Naive thymus-derived CD8-positive, alpha-beta T cell (primary cell): ENCODE data around the gene ACSL6. TPM values are rescaled to one million over a fixed set of nuclear protein-coding genes. Genes with fewer than 3 reads are reported as not detected.

ENCODE experiments used
- ATAC-seq, 2 donors: fragments of 150-1000 bp; cut with Tn5 transposase in 1 of 2; sonication (Bioruptor Pico), chemical (Tn5 transposase) in 1 of 2; 1 replicate in 1 of 2; 2 replicates in 1 of 2; pipeline ENCODE4 v1.10.0; 2021; ENCODE audit warnings: mild to moderate bottlenecking in 2 of 2, moderate library complexity in 2 of 2
- POLR2A ChIA-PET: fragments of 350-600 bp; sonication (Branson Sonifier 250); formaldehyde crosslinking; loops from one replicate; lab custom pipeline; 2021; ENCODE audit warnings: antibody characterized with exemption; lab: Charles Lee
- DNase-seq, 10 donors: peaks; one replicate each; pipeline versions ENCODE4 v3.0.0 to v3.0.0-alpha.2; 2020 to 2022
- H3K27ac Mint-ChIP-seq, 10 donors: one replicate each; pipeline ENCODE4 v1.8.0; 2020 to 2022; ENCODE audit warnings: mild to moderate bottlenecking in 10 of 10, mixed read lengths in 10 of 10, moderate library complexity in 4 of 10, inconsistent platforms in 1 of 10
- H3K27me3 Mint-ChIP-seq, 5 donors: one replicate each; pipeline ENCODE4 v1.8.0; 2021 to 2022; ENCODE audit warnings: mixed read lengths in 5 of 5
- H3K36me3 Mint-ChIP-seq, 3 donors: one replicate each; pipeline ENCODE4 v1.8.0; 2020 to 2022; ENCODE audit warnings: mixed read lengths in 3 of 3, mild to moderate bottlenecking in 2 of 3, inconsistent platforms in 1 of 3
- H3K4me1 Mint-ChIP-seq, 4 donors: one replicate each; pipeline ENCODE4 v1.8.0; 2021 to 2022; ENCODE audit warnings: mixed read lengths in 4 of 4
- H3K4me3 Mint-ChIP-seq, 10 donors: one replicate each; pipeline ENCODE4 v1.8.0; 2020 to 2022; ENCODE audit warnings: mild to moderate bottlenecking in 10 of 10, mixed read lengths in 10 of 10, moderate library complexity in 6 of 10, inconsistent platforms in 1 of 10
- H3K9me3 Mint-ChIP-seq, 9 donors: one replicate each; pipeline ENCODE4 v1.8.0; 2020 to 2022; ENCODE audit warnings: mixed read lengths in 9 of 9, mild to moderate bottlenecking in 3 of 9, inconsistent platforms in 1 of 9, moderate library complexity in 1 of 9
- polyA plus RNA-seq, 3 donors: library from polyadenylated mRNA; unstranded; fragments of 300-500 nt; fragmentation: Illumina TruSeq; gene quantifications; one replicate each; pipeline ENCODE4 v1.2.3, GENCODE V29; 2021
- total RNA-seq, 8 experiments: library from RNA in 2 of 8; stranded (reverse) in 2 of 8; gene quantifications; one replicate each; pipeline ENCODE4 v1.2.3 and lab custom pipeline; 2021 to 2026

ACSL6 gene
- total and polyA plus RNA-seq, 5 experiments from 2014 or later, result 11.4 to 41.8 (median 16.5) TPM

DNA sequence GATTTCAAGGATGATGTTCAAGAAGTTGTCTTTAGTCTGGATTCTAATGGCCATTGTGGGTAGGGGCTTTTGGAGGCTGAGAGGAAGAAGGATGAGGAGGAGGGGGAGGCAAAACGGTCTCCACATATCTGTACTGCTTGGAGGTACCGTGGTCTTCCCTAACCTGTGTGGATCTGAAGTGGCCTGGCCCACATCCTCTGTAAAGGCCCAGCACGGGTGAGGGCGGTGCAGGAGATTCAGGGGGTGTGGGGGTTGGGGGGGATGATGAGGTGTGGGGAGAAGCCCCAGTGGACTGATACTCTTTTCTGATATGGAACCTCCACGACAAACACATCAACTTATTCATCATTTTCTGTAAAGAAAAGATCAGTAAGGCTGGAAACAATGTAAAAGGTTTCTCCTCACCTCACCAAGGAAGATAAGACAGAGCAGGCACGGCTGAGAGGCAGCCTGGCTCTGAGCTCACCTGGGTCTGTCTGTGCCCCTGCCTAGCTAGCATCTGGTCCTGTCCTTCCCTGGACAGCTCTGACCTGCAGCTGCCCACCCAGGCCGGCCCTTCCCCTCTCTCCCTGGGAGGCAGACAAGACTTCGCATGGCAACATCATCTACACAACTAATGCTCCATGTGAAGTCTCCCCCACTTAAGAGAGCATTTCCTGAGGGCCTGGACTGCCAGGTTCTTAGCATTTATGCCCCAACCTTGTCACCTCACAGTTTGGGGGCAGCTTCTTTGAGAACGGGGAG is 43.4 kb upstream of the ACSL6 start:
- peaks cover 14 to 39% (median 36%) of the 10 kb centered on the region in 4 donors for H3K4me1 Mint-ChIP-seq
- peaks cover 0 to 2% (median 0%) of the 10 kb centered on the region in 3 donors for H3K36me3 Mint-ChIP-seq
- ATAC-seq (no peak), DNase-seq (peak in 2 of 10 donors; percentile 16 to 34)
- POLR2A ChIA-PET, result no interaction called here
- H3K27ac Mint-ChIP-seq, result peak overlapping the region in 2 of 10 donors; percentile 8 to 11
- H3K9me3 Mint-ChIP-seq, result no peaks in the 10 kb centered on the region
- H3K4me3 Mint-ChIP-seq, result no peak overlapping the region
- H3K27me3 Mint-ChIP-seq, result peaks cover 0 to 17% (median 4%) of the 10 kb centered on the region in 5 donors

DNA sequence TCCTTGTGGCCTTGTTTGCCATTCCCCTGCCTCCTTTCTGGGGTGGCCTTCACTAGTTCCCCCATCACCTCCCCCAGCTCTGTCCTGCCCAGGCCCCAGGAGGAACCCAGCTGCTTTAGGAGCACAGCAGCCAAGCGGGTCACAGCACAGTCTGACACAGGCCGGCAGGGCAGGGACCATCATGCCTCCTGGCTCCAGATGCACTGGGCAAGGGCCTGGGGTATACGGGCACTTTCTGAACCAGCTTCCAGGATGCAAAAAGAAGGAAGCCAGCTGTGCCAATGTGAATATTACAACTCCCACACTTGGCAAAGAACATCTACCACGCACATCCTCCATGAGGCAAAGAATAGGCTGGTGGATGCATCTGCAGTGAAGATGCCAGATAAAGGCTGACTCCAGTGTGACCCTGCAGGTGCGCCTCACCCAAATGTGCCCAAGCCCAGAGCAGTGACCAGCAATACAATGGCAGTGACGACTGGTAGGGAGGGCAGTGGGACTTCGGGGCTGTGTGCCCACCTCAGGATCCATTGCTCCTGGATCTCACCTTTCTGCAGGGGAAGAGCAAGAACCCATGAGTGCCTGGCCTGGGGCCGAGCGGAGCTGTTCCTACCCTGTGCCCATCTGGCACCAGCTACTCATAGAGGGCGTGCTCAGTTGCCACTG is 42.7 kb upstream of the ACSL6 start:
- Mint-ChIP-seq H3K36me3 (peaks cover 0 to 2% (median 0%) of the 10 kb centered on the region in 3 donors), H3K4me3 (no peak overlapping the region), H3K27me3 (peaks cover 0 to 17% (median 4%) of the 10 kb centered on the region in 5 donors), H3K9me3 (no peaks in the 10 kb centered on the region), H3K27ac (peak overlapping the region in 2 of 10 donors; percentile 8 to 50), H3K4me1 (peaks cover 12 to 39% (median 35%) of the 10 kb centered on the region in 4 donors)
- DNase-seq (peak in 1 of 10 donors; percentile 14), ATAC-seq (no peak)
- POLR2A ChIA-PET, result no interaction called here

- DNase-seq (peak in 2 of 10 donors; percentile 14 to 57), ATAC-seq (no peak)
- peak overlapping the region in 1 of 10 donors; percentile 51 for H3K27ac Mint-ChIP-seq
- peaks cover 0 to 17% (median 4%) of the 10 kb centered on the region in 5 donors for H3K27me3 Mint-ChIP-seq
- no peaks in the 10 kb centered on the region for H3K9me3 Mint-ChIP-seq
- H3K4me3 Mint-ChIP-seq, result no peak overlapping the region
- POLR2A ChIA-PET, result no interaction called here
- peaks cover 12 to 39% (median 33%) of the 10 kb centered on the region in 4 donors for H3K4me1 Mint-ChIP-seq
- peaks cover 0 to 2% (median 0%) of the 10 kb centered on the region in 3 donors for H3K36me3 Mint-ChIP-seq
These were observed 42.0 kb upstream of the ACSL6 start for GRCh38 chr5:132053483-132053882.

DNA sequence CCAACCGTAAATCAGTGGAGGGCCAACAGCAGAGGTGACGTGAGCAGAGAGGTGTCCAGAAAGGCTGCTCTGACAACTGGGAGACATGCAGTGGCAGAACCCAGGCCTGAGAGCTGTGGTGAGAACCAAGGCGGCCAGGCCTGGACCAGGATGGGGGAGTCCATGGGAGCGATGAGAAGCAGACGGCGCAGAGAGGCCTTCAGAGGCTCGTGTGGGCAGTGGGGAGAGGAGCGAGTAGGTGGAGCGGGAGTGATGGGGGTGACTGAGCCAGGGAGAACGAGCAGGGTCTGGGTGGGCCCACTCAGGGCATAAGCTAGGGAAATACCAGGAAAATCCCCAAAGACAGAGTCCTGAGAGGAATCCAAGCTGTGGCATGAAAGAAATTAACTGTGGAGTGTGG is 41.1 kb upstream of the ACSL6 start:
- POLR2A ChIA-PET, result no interaction called here
- Mint-ChIP-seq H3K36me3 (peaks cover 0 to 2% (median 0%) of the 10 kb centered on the region in 3 donors), H3K27me3 (peaks cover 0 to 17% (median 4%) of the 10 kb centered on the region in 5 donors), H3K4me3 (no peak overlapping the region), H3K4me1 (peaks cover 8 to 33% (median 29%) of the 10 kb centered on the region in 4 donors), H3K9me3 (no peaks in the 10 kb centered on the region), H3K27ac (peak overlapping the region in 1 of 10 donors; percentile 33)
- DNase-seq (no peak), ATAC-seq (no peak)

- H3K4me1 Mint-ChIP-seq, result peaks cover 3 to 17% (median 15%) of the 10 kb centered on the region in 4 donors
- POLR2A ChIA-PET, result no interaction called here
These were observed 39.4 kb upstream of the ACSL6 start for GRCh38 chr5:132050661-132051552.

DNA sequence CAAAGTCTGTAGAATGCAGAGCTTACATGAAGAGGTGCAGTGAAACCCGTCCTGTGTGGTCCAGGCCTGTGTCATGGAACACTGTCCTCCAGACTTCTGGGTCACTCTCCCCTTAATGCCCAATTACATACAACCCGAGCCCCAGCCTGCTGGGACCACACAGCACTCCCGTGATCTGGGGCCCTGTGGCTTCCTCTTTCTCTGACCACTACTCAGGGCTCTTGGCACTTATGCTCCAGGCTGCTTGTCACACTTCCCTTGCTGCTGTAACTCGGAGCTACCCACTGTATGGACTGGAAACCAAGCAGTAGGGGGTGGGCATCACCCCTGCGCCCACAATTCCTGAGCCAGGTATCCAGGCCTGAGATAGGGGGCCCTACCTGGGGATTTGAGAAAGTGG is 38.7 kb upstream of the ACSL6 start:
- Mint-ChIP-seq H3K36me3 (peaks cover 0 to 2% (median 0%) of the 10 kb centered on the region in 3 donors), H3K27ac (no peak overlapping the region), H3K4me3 (no peak overlapping the region), H3K4me1 (peaks cover 2 to 10% (median 10%) of the 10 kb centered on the region in 4 donors), H3K9me3 (no peaks in the 10 kb centered on the region), H3K27me3 (peaks cover 0 to 17% (median 4%) of the 10 kb centered on the region in 5 donors)
- POLR2A ChIA-PET, result no interaction called here
- no peak for ATAC-seq
- no peak for DNase-seq

More at GRCh38 chr5:132050661-132051552, 39.4 kb upstream of the ACSL6 start:
- Mint-ChIP-seq H3K27ac (no peak overlapping the region), H3K9me3 (no peaks in the 10 kb centered on the region), H3K27me3 (peaks cover 0 to 17% (median 4%) of the 10 kb centered on the region in 5 donors), H3K36me3 (peaks cover 0 to 2% (median 0%) of the 10 kb centered on the region in 3 donors), H3K4me3 (no peak overlapping the region)
- ATAC-seq (no peak), DNase-seq (no peak)

- ATAC-seq, result no peak
- POLR2A ChIA-PET, result no interaction called here
- Mint-ChIP-seq H3K36me3 (peaks cover 0 to 2% (median 0%) of the 10 kb centered on the region in 3 donors), H3K27me3 (peaks cover 0 to 17% (median 4%) of the 10 kb centered on the region in 5 donors), H3K27ac (no peak overlapping the region), H3K4me1 (peaks cover 1 to 5% (median 4%) of the 10 kb centered on the region in 4 donors), H3K9me3 (no peaks in the 10 kb centered on the region), H3K4me3 (no peak overlapping the region)
- DNase-seq, result no peak
These were observed 38.1 kb upstream of the ACSL6 start for GRCh38 chr5:132049559-132049958.

DNA sequence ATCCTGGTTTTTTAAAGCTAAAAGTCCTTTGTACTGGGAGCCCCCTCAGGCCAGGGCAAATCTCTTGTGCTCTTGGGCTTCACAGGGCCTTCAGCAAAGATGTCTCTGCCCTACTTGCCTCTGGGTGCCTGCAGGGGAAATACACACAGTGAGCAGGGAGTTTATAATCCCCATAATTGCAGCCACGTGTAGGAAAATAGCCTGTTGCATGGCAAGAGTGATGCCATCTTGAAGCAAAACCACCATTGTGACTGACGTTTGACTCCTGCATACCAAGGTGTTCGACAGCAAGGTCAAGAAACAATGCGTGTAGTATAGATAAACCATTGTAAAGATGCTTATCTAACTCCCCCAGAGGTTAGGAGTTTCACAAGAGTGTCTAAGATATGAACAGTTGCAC is 37.6 kb upstream of the ACSL6 start:
- POLR2A ChIA-PET, result no interaction called here
- DNase-seq (no peak), ATAC-seq (no peak)
- H3K36me3 Mint-ChIP-seq, result peaks cover 0 to 2% (median 0%) of the 10 kb centered on the region in 3 donors
- peaks cover 0 to 17% (median 7%) of the 10 kb centered on the region in 5 donors for H3K27me3 Mint-ChIP-seq
- no peaks in the 10 kb centered on the region for H3K4me1 Mint-ChIP-seq
- no peaks in the 10 kb centered on the region for H3K9me3 Mint-ChIP-seq
- H3K27ac Mint-ChIP-seq, result no peak overlapping the region
- no peak overlapping the region for H3K4me3 Mint-ChIP-seq

- H3K4me1 Mint-ChIP-seq, result no peaks in the 10 kb centered on the region
- DNase-seq, result peak in 1 of 10 donors; percentile 11
These were observed 35.4 kb upstream of the ACSL6 start for GRCh38 chr5:132046880-132047299.

DNA sequence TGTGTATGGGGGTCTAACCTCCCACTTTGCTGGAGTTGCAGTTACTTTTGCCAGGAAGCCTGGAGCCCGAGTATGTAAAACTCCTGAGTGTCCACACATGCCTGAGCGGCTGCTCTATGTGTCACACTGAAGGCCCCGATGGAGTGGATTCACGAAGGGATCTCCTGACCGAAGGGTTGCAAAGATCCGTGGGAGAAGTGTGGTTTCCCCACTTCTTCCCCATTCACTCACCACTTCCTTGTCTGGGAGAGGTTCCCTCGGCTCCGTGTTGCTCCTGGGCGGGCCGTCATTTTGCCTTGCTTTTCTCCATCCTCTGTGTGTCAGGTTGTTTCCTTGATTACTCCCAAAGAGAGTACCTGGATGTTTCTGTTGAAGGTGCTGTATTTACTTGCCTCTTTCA is 32.7 kb upstream of the ACSL6 start:
- H3K36me3 Mint-ChIP-seq, result peaks cover 0 to 7% (median 4%) of the 10 kb centered on the region in 3 donors
- peak overlapping the region in 1 of 10 donors; percentile 57 for H3K27ac Mint-ChIP-seq
- DNase-seq, result peak in 1 of 10 donors; percentile 10
- no peak overlapping the region for H3K4me3 Mint-ChIP-seq
- no peaks in the 10 kb centered on the region for H3K4me1 Mint-ChIP-seq
- H3K9me3 Mint-ChIP-seq, result peaks cover 0 to 2% (median 0%) of the 10 kb centered on the region in 9 donors
- H3K27me3 Mint-ChIP-seq, result peaks cover 0 to 14% (median 10%) of the 10 kb centered on the region in 5 donors
- ATAC-seq, result no peak
- POLR2A ChIA-PET, result no interaction called here

More at GRCh38 chr5:132046880-132047299, 35.4 kb upstream of the ACSL6 start:
- POLR2A ChIA-PET, result no interaction called here
- Mint-ChIP-seq H3K36me3 (peaks cover under 1 to 6% (median 4%) of the 10 kb centered on the region in 3 donors), H3K27me3 (peaks cover 0 to 17% (median 14%) of the 10 kb centered on the region in 5 donors), H3K9me3 (peaks cover 0 to 2% (median 0%) of the 10 kb centered on the region in 9 donors), H3K4me3 (no peak overlapping the region), H3K27ac (no peak overlapping the region)
- no peak for ATAC-seq

GRCh38 chr5:132037353-132037752 is 25.9 kb upstream of the ACSL6 start:
- POLR2A ChIA-PET, result no interaction called here
- no peak for ATAC-seq
- Mint-ChIP-seq H3K4me1 (peaks cover 0 to 1% (median 0%) of the 10 kb centered on the region in 4 donors), H3K9me3 (peaks cover 4 to 29% (median 15%) of the 10 kb centered on the region in 9 donors), H3K4me3 (no peak overlapping the region), H3K27ac (no peak overlapping the region), H3K36me3 (peaks cover 0 to 20% (median 12%) of the 10 kb centered on the region in 3 donors), H3K27me3 (peaks cover 0 to 17% (median 4%) of the 10 kb centered on the region in 5 donors)
- no peak for DNase-seq

- no peak for ATAC-seq
- peaks cover 0 to 1% (median 0%) of the 10 kb centered on the region in 4 donors for H3K4me1 Mint-ChIP-seq
- H3K27me3 Mint-ChIP-seq, result peaks cover 1 to 17% (median 10%) of the 10 kb centered on the region in 5 donors
- peaks cover 0 to 22% (median 12%) of the 10 kb centered on the region in 3 donors for H3K36me3 Mint-ChIP-seq
- no peak for DNase-seq
- POLR2A ChIA-PET, result no interaction called here
- H3K4me3 Mint-ChIP-seq, result no peak overlapping the region
- peaks cover 4 to 31% (median 16%) of the 10 kb centered on the region in 9 donors for H3K9me3 Mint-ChIP-seq
- H3K27ac Mint-ChIP-seq, result no peak overlapping the region
These were observed 21.7 kb upstream of the ACSL6 start for GRCh38 chr5:132033122-132033521.
